H1 (cell line): ENCODE data around the gene AGBL1. TPM values are rescaled to one million over a fixed set of nuclear protein-coding genes. Genes with fewer than 3 reads are reported as not detected.

Experiments used
- POLR2A ChIP-seq, 2 experiments: IDR thresholded peaks; 1 replicate in 1 of 2; 2 replicates in 1 of 2; pipeline ENCODE4 v1.6.1; 2011; ENCODE audit warnings: low read depth in 2 of 2, low read length in 2 of 2, mild to moderate bottlenecking in 2 of 2; ENCODE audit errors: control extremely low read depth in 1 of 2
- SAP30 ChIP-seq: fragments of 300-600 bp; sonication (generic); IDR thresholded peaks from 2 replicates; pipeline ENCODE4 v1.7.1; 2012; ENCODE audit warnings: low read length, moderate library complexity, mild to moderate bottlenecking, inconsistent platforms; ENCODE audit not compliant: insufficient read depth, insufficient replicate concordance
- polyA plus RNA-seq, 7 experiments: library from polyadenylated mRNA; depleted of rRNA in 3 of 7; stranded (reverse) in 5 of 7; unstranded in 2 of 7; fragments of >200 nt in 5 of 7; fragments of 200-250 nt in 2 of 7; gene quantifications; 1 replicate in 5 of 7; 2 replicates in 1 of 7; 4 replicates in 1 of 7; pipeline versions ENCODE4 v1.2.1 to v1.2.3, GENCODE V29; 2011 to 2013; ENCODE audit warnings: missing spikeins in 2 of 7, mixed read lengths in 2 of 7
- small RNA-seq: library from polyadenylated mRNA; stranded (forward); fragments of <200 nt; extraction: miRNeasy Mini kit (QIAGEN cat#:217004); gene quantifications from one replicate; pipeline ENCODE3, GENCODE V24; 2013; ENCODE audit not compliant: insufficient read depth
- total RNA-seq: library from RNA; stranded (reverse); fragmentation: NEBNext Ultra II Directional; extraction: Animal tissue kit (Norgen Biotek cat#: 25700); gene quantifications from 2 replicates; pipeline ENCODE4 v1.2.1, GENCODE V29; 2021

AGBL1 gene
- total and polyA plus RNA-seq, 2 of the 8 experiments (the other 6 are each of a cell fraction or from before 2014, with no cell fraction given) = not detected

DNA sequence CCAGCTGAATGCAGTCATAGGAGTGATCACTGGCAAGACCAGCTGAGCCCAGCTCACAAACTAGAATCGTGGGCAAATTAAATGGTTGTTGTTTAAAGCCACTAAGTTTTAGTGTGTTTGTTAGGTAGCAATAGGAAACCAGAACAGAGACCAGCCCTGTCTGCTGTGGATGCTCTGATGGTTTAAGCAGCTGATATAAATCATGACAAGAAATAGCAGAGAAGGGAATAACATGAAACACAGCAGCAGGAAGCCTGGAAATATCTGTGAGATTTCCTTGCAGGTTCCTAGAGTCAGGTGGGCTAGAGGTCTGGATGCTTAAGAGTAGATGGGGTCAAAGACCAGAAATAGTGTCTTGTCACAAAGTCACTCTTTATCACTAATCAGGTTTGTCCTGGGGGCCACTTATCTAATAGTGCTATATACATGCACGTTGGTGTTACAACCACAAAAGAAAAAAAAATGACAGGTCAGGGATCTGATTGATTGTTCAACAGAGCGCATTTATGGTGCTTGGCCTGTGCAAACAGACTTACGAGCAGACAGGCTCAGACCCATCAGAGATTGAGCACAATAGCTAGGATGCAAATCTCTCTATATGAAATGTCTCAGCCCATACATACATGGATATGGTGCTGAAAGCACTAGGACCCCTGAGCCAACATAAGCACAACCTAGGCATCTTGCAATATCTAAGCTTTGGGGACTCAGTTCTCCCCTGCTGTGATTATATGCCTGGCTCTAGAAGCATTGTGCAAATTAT, 967.7 kb downstream of the AGBL1 start (continued):
- TF ChIP-seq SAP30 = no peak
- TF ChIP-seq POLR2A (IDR thresholded peaks at IDR 0.05; ENCODE audit: control extremely low read depth in 1 of 2, low read depth in 2 of 2, low read length in 2 of 2) = no peak
- TF ChIP-seq, all 59 proteins: peak for 0

Small RNA genes within 50 kb of the gene (small RNA-seq; reads per million reads assigned to genes)
- not detected for gene RF00284
- gene RNA5SP400 = not detected
